ENCODE measurements around the gene CCNK.
A peak's percentile ranks its signal among the peaks of the same experiment; 100 is the strongest.

Gene CCNK

GRCh38 chr14:99552572-99553216, 71.5 kb downstream of the CCNK start:
- Histone ChIP-seq H3K4me3 (ENCODE audit: low read length in 2 of 2) (no peak overlapping the region), H2BK12ac (ENCODE audit: low read length) (no peak overlapping the region), H3K14ac (ENCODE audit: low read length) (no peak overlapping the region), H3K9me3 (replicated peaks in 1 of 2; ENCODE audit: control insufficient read depth in 2 of 2, insufficient read depth in 1 of 2, low read depth in 1 of 2, low read length in 2 of 2) (no peaks in the 10 kb centered on the region), H2AK5ac (ENCODE audit: low read depth, low read length) (peak overlapping the region; percentile 30), H3K4me1 (ENCODE audit: control insufficient read depth in 2 of 2, insufficient read depth in 1 of 2, low read depth in 1 of 2, low read length in 2 of 2) (peaks cover 14 to 19% of the 10 kb centered on the region in 2 donors), H2BK120ac (ENCODE audit: low read depth, low read length) (no peak overlapping the region), H2BK5ac (ENCODE audit: low read length) (no peak overlapping the region), H4K91ac (ENCODE audit: low read depth, low read length, poor library complexity) (no peak overlapping the region), H3K4ac (ENCODE audit: low read length) (no peak overlapping the region), H3K79me1 (ENCODE audit: low read depth, low read length) (peaks cover 13% of the 10 kb centered on the region), H3K9ac (ENCODE audit: low read depth, low read length, poor library complexity) (peak overlapping the region; percentile 15), H4K8ac (ENCODE audit: low read depth, low read length) (peak overlapping the region; percentile 94), H3K27ac (replicated peaks; ENCODE audit: low read length) (no peak overlapping the region), H2AFZ (ENCODE audit: low read length) (no peak overlapping the region), H2BK15ac (ENCODE audit: low read length) (no peak overlapping the region), H3K36me3 (replicated peaks in 1 of 2; ENCODE audit: control insufficient read depth in 2 of 2, insufficient read depth in 2 of 2, low read length in 2 of 2) (peaks cover 0 to 2% of the 10 kb centered on the region in 2 donors), H3K4me2 (ENCODE audit: insufficient read depth, low read length, poor library complexity, severe bottlenecking) (no peak overlapping the region), H3K27me3 (ENCODE audit: control insufficient read depth in 3 of 3, insufficient read depth in 3 of 3, low read depth in 1 of 3, low read length in 3 of 3) (no peaks in the 10 kb centered on the region), H3K18ac (ENCODE audit: low read length) (peak overlapping the region; percentile 44), H3K23ac (ENCODE audit: low read depth, low read length, poor library complexity) (peak overlapping the region; percentile 27)
- no peak for DNase-seq (ENCODE audit: low spot score)
- no CpG with 5 or more reads among the region's 13 CpGs for WGBS, 2 donors (ENCODE audit: extremely low coverage in 2 of 2, insufficient read length in 2 of 2, insufficient replicate concordance in 1 of 2)

- no CpG with 5 or more reads among the region's 12 CpGs for WGBS, 2 donors (ENCODE audit: extremely low coverage in 2 of 2, insufficient read length in 2 of 2, insufficient replicate concordance in 1 of 2)
- Histone ChIP-seq H2BK5ac (ENCODE audit: low read length) (no peak overlapping the region), H3K4me2 (ENCODE audit: insufficient read depth, low read length, poor library complexity, severe bottlenecking) (no peak overlapping the region), H3K9me3 (replicated peaks in 1 of 2; ENCODE audit: control insufficient read depth in 2 of 2, insufficient read depth in 1 of 2, low read depth in 1 of 2, low read length in 2 of 2) (peaks cover 0 to 2% of the 10 kb centered on the region in 2 donors), H4K91ac (ENCODE audit: low read depth, low read length, poor library complexity) (no peak overlapping the region), H2BK12ac (ENCODE audit: low read length) (no peak overlapping the region), H3K79me1 (ENCODE audit: low read depth, low read length) (peaks cover 13% of the 10 kb centered on the region), H3K4ac (ENCODE audit: low read length) (no peak overlapping the region), H3K36me3 (replicated peaks in 1 of 2; ENCODE audit: control insufficient read depth in 2 of 2, insufficient read depth in 2 of 2, low read length in 2 of 2) (peaks cover 0 to 2% of the 10 kb centered on the region in 2 donors), H2BK15ac (ENCODE audit: low read length) (peak overlapping the region; percentile 20), H3K18ac (ENCODE audit: low read length) (peak overlapping the region; percentile 80), H3K4me3 (ENCODE audit: low read length in 2 of 2) (no peak overlapping the region), H3K23ac (ENCODE audit: low read depth, low read length, poor library complexity) (no peak overlapping the region), H2BK120ac (ENCODE audit: low read depth, low read length) (no peak overlapping the region), H3K9ac (ENCODE audit: low read depth, low read length, poor library complexity) (no peak overlapping the region), H3K14ac (ENCODE audit: low read length) (peak overlapping the region; percentile 63), H3K4me1 (ENCODE audit: control insufficient read depth in 2 of 2, insufficient read depth in 1 of 2, low read depth in 1 of 2, low read length in 2 of 2) (peaks cover 9 to 14% of the 10 kb centered on the region in 2 donors), H4K8ac (ENCODE audit: low read depth, low read length) (no peak overlapping the region), H2AK5ac (ENCODE audit: low read depth, low read length) (peak overlapping the region; percentile 19), H3K27ac (replicated peaks; ENCODE audit: low read length) (no peak overlapping the region), H3K27me3 (ENCODE audit: control insufficient read depth in 3 of 3, insufficient read depth in 3 of 3, low read depth in 1 of 3, low read length in 3 of 3) (no peaks in the 10 kb centered on the region), H2AFZ (ENCODE audit: low read length) (no peak overlapping the region)
- DNase-seq (ENCODE audit: low spot score): no peak
Measured at GRCh38 chr14:99554184-99554583, 73.0 kb downstream of the CCNK start.

DNA sequence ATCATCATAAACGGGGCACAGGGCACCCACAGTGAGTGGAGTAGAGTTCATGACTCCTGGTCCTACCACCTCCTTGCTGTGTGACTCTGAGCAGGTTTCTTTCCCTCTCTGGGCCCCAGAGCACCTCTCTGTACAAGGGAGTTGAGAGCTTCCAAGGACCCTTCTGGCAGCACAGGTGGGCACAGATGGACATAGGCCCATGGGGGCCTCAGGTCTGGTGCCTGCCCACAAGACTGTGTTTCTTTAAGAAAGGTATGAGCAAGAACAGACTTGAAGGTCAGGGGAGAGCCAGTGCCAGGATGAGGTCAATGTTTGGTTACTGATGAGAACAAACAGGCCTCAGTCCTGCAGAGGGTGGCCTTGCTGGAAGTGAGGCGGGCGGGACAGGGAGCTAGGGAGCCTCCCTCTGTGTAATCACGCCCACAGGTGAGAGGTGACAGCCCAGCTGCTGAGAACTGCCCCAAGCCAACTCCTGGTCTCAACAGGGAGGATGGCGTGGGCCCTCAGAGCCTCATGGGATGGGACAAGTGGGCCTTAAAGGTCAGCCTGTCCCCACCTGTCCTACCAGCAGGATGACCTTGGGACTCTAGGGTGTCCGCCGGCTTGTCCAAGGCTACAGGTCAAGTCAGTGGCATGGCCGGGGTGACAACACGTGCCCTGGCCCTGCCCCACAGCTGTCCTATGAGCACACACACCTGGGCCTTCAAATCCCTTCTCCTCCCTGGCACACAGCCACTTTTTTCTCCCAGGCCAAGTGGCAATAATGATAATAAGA, 73.7 kb downstream of the CCNK start:
- peaks cover 14% of the 10 kb centered on the region for H3K79me1 ChIP-seq (ENCODE audit: low read depth, low read length)
- no peak overlapping the region for H3K4me3 ChIP-seq (ENCODE audit: low read length in 2 of 2)
- peaks cover 0 to 2% of the 10 kb centered on the region in 2 donors for H3K9me3 ChIP-seq (replicated peaks in 1 of 2; ENCODE audit: control insufficient read depth in 2 of 2, insufficient read depth in 1 of 2, low read depth in 1 of 2, low read length in 2 of 2)
- H2BK12ac ChIP-seq (ENCODE audit: low read length): no peak overlapping the region
- H3K4ac ChIP-seq (ENCODE audit: low read length): no peak overlapping the region
- H2AK5ac ChIP-seq (ENCODE audit: low read depth, low read length): peak overlapping the region; percentile 7
- no peak overlapping the region for H3K14ac ChIP-seq (ENCODE audit: low read length)
- H3K4me2 ChIP-seq (ENCODE audit: insufficient read depth, low read length, poor library complexity, severe bottlenecking): no peak overlapping the region
- no peak overlapping the region for H3K18ac ChIP-seq (ENCODE audit: low read length)
- no CpG with 5 or more reads among the region's 9 CpGs for WGBS, 2 donors (ENCODE audit: extremely low coverage in 2 of 2, insufficient read length in 2 of 2, insufficient replicate concordance in 1 of 2)
- peaks cover 0 to 2% of the 10 kb centered on the region in 2 donors for H3K36me3 ChIP-seq (replicated peaks in 1 of 2; ENCODE audit: control insufficient read depth in 2 of 2, insufficient read depth in 2 of 2, low read length in 2 of 2)
- no peak overlapping the region for H4K8ac ChIP-seq (ENCODE audit: low read depth, low read length)
- peaks cover 3 to 7% of the 10 kb centered on the region in 2 donors for H3K4me1 ChIP-seq (ENCODE audit: control insufficient read depth in 2 of 2, insufficient read depth in 1 of 2, low read depth in 1 of 2, low read length in 2 of 2)
- H3K27me3 ChIP-seq (ENCODE audit: control insufficient read depth in 3 of 3, insufficient read depth in 3 of 3, low read depth in 1 of 3, low read length in 3 of 3): no peaks in the 10 kb centered on the region
- H2BK5ac ChIP-seq (ENCODE audit: low read length): no peak overlapping the region
- no peak overlapping the region for H4K91ac ChIP-seq (ENCODE audit: low read depth, low read length, poor library complexity)
- H3K23ac ChIP-seq (ENCODE audit: low read depth, low read length, poor library complexity): no peak overlapping the region
- H2BK15ac ChIP-seq (ENCODE audit: low read length): no peak overlapping the region
- no peak overlapping the region for H2AFZ ChIP-seq (ENCODE audit: low read length)
- H3K9ac ChIP-seq (ENCODE audit: low read depth, low read length, poor library complexity): no peak overlapping the region
- no peak overlapping the region for H2BK120ac ChIP-seq (ENCODE audit: low read depth, low read length)
- H3K27ac ChIP-seq (replicated peaks; ENCODE audit: low read length): no peak overlapping the region
- no peak for DNase-seq (ENCODE audit: low spot score)

DNA sequence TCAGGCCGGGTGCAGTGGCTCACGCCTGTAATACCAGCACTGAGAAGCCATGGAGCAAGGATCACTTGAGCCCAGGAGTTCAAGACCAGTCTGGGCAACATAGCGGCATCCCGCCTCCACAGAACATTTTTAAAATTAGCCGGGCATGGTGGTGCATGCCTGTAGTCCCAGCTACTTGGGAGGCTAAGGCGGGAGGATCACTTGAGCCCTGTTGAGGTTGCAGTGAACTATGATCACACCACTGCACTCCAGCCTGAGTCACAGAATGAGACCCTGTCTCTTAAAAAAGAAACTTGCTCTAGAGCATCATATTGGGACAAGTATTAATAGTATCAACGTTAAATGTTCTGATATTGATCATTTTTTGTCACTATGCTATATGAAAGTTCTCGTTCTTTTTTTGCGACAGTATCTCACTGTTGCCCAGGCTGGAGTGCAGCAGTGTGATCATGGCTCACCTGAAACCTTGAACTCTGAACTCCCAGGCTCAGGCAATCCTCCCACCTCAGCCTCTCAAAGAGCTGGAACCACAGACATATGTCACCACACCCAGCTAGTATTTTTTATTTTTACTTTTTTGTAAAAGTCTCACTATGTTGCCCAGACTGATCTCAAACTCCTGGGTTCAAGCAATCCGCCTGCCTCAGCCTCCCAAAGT, 75.1 kb downstream of the CCNK start:
- H3K4me3 ChIP-seq (ENCODE audit: low read length in 2 of 2): no peak overlapping the region
- H2BK15ac ChIP-seq (ENCODE audit: low read length): no peak overlapping the region
- H3K9ac ChIP-seq (ENCODE audit: low read depth, low read length, poor library complexity): no peak overlapping the region
- H3K4me2 ChIP-seq (ENCODE audit: insufficient read depth, low read length, poor library complexity, severe bottlenecking): no peak overlapping the region
- no peak overlapping the region for H4K91ac ChIP-seq (ENCODE audit: low read depth, low read length, poor library complexity)
- H3K9me3 ChIP-seq (replicated peaks in 1 of 2; ENCODE audit: control insufficient read depth in 2 of 2, insufficient read depth in 1 of 2, low read depth in 1 of 2, low read length in 2 of 2): peaks cover 0 to 2% of the 10 kb centered on the region in 2 donors
- no peak overlapping the region for H3K27ac ChIP-seq (replicated peaks; ENCODE audit: low read length)
- no peak overlapping the region for H2AK5ac ChIP-seq (ENCODE audit: low read depth, low read length)
- no peak overlapping the region for H2BK12ac ChIP-seq (ENCODE audit: low read length)
- peaks cover 0 to 1% of the 10 kb centered on the region in 2 donors for H3K36me3 ChIP-seq (replicated peaks in 1 of 2; ENCODE audit: control insufficient read depth in 2 of 2, insufficient read depth in 2 of 2, low read length in 2 of 2)
- H2BK120ac ChIP-seq (ENCODE audit: low read depth, low read length): no peak overlapping the region
- H4K8ac ChIP-seq (ENCODE audit: low read depth, low read length): no peak overlapping the region
- no peaks in the 10 kb centered on the region for H3K27me3 ChIP-seq (ENCODE audit: control insufficient read depth in 3 of 3, insufficient read depth in 3 of 3, low read depth in 1 of 3, low read length in 3 of 3)
- H3K18ac ChIP-seq (ENCODE audit: low read length): no peak overlapping the region
- H3K79me1 ChIP-seq (ENCODE audit: low read depth, low read length): peaks cover 23% of the 10 kb centered on the region
- H2BK5ac ChIP-seq (ENCODE audit: low read length): no peak overlapping the region
- WGBS, 2 donors (ENCODE audit: extremely low coverage in 2 of 2, insufficient read length in 2 of 2, insufficient replicate concordance in 1 of 2): no CpG with 5 or more reads among the region's 10 CpGs
- H3K4me1 ChIP-seq (ENCODE audit: control insufficient read depth in 2 of 2, insufficient read depth in 1 of 2, low read depth in 1 of 2, low read length in 2 of 2): peaks cover 4 to 8% of the 10 kb centered on the region in 2 donors
- H3K4ac ChIP-seq (ENCODE audit: low read length): no peak overlapping the region
- DNase-seq (ENCODE audit: low spot score): no peak
- H3K14ac ChIP-seq (ENCODE audit: low read length): no peak overlapping the region
- H2AFZ ChIP-seq (ENCODE audit: low read length): no peak overlapping the region
- no peak overlapping the region for H3K23ac ChIP-seq (ENCODE audit: low read depth, low read length, poor library complexity)

All from neuronal stem cell (in vitro differentiated cells).